IMR-90 (cell line): ENCODE results near the gene C12orf57. TPM values are rescaled to one million over a fixed set of nuclear protein-coding genes. Genes with fewer than 3 reads are reported as not detected.

Source experiments
- ATAC-seq: fragments of 200-7000 bp; cut with Tn5 transposase; 2 replicates; pipeline ENCODE4 v1.9.1; 2020; ENCODE audit warnings: low read depth, mild to moderate bottlenecking, moderate library complexity
- BruUV-seq: library from RNA; stranded (reverse); fragments of 400-500 nt; replicated peaks from 2 replicates; lab custom pipeline; 2021; lab: Mats Ljungman, UMichigan
- CTCF ChIA-PET: fragments of 300-600 bp; formaldehyde crosslinking; extraction: SDS; loops from one replicate; lab custom pipeline; 2021; ENCODE audit warnings: antibody characterized with exemption; lab: Yijun Ruan, JAX
- POLR2A ChIA-PET: fragments of 300-600 bp; sonication (Branson Sonifier 250); formaldehyde crosslinking; loops from one replicate; lab custom pipeline; 2022; ENCODE audit warnings: antibody characterized with exemption; ENCODE audit not compliant: unreplicated experiment; lab: Charles Lee
- DNase-seq: peaks from one replicate; pipeline ENCODE4 v3.0.0; 2013
- H2AFZ ChIP-seq: replicated peaks from 2 replicates; pipeline ENCODE3; 2013; ENCODE audit warnings: low read length, mild to moderate bottlenecking; ENCODE audit not compliant: poor library complexity
- H2AK5ac ChIP-seq: 2 replicates; pipeline ENCODE4 v1.6.1; 2013; ENCODE audit warnings: low read depth, low read length, inconsistent platforms
- H2AK9ac ChIP-seq: replicated peaks from 2 replicates; pipeline ENCODE3; 2013; ENCODE audit warnings: mild to moderate bottlenecking, low read depth, low read length, moderate library complexity; ENCODE audit not compliant: poor library complexity
- H2BK120ac ChIP-seq: 2 replicates; pipeline ENCODE4 v1.6.1; 2013; ENCODE audit warnings: low read depth, low read length, inconsistent platforms
- H2BK15ac ChIP-seq: 3 replicates; pipeline ENCODE4 v1.6.1; 2013; ENCODE audit warnings: low read depth, low read length, inconsistent platforms
- H2BK20ac ChIP-seq: 2 replicates; pipeline ENCODE4 v1.6.1; 2013; ENCODE audit warnings: low read depth, mild to moderate bottlenecking, inconsistent platforms, low read length, moderate library complexity
- H2BK5ac ChIP-seq: 2 replicates; pipeline ENCODE4 v1.6.1; 2013; ENCODE audit warnings: mild to moderate bottlenecking, low read depth, low read length, inconsistent platforms; ENCODE audit not compliant: poor library complexity, severe bottlenecking
- H3K14ac ChIP-seq: replicated peaks from 2 replicates; pipeline ENCODE4 v1.6.1; 2013; ENCODE audit warnings: low read depth, low read length, inconsistent platforms
- H3K18ac ChIP-seq: 2 replicates; pipeline ENCODE4 v1.6.1; 2013; ENCODE audit warnings: low read depth, low read length, control low read depth
- H3K23ac ChIP-seq: 2 replicates; pipeline ENCODE4 v1.6.1; 2013; ENCODE audit warnings: low read depth, low read length, inconsistent platforms
- H3K27ac ChIP-seq: 2 replicates; pipeline ENCODE4 v1.5.1; 2013; ENCODE audit warnings: mild to moderate bottlenecking, control low read depth, low read length; ENCODE audit not compliant: insufficient read depth
- H3K27me3 ChIP-seq: 2 replicates; pipeline ENCODE4 v1.6.1; 2013; ENCODE audit warnings: low read length; ENCODE audit not compliant: control insufficient read depth, insufficient read depth
- H3K36me3 ChIP-seq: 2 replicates; pipeline ENCODE4 v1.6.1; 2013; ENCODE audit warnings: low read length, mixed read lengths; ENCODE audit not compliant: control insufficient read depth, insufficient read depth
- H3K4ac ChIP-seq: 2 replicates; pipeline ENCODE4 v1.6.1; 2013; ENCODE audit warnings: low read depth, low read length, inconsistent platforms
- H3K4me1 ChIP-seq: 2 replicates; pipeline ENCODE4 v1.6.1; 2013; ENCODE audit warnings: low read length, mixed read lengths; ENCODE audit not compliant: control insufficient read depth, insufficient read depth
- H3K4me2 ChIP-seq: 2 replicates; pipeline ENCODE4 v1.6.1; 2013; ENCODE audit warnings: low read depth, mild to moderate bottlenecking, control low read depth, low read length, moderate library complexity
- H3K4me3 ChIP-seq: 2 replicates; pipeline ENCODE4 v1.5.1; 2013; ENCODE audit warnings: low read depth, mild to moderate bottlenecking, control low read depth, low read length, moderate library complexity; ENCODE audit not compliant: insufficient read depth
- H3K56ac ChIP-seq: 2 replicates; pipeline ENCODE4 v1.6.1; 2013; ENCODE audit warnings: low read length, inconsistent platforms; ENCODE audit not compliant: insufficient read depth; ENCODE audit errors: extremely low read depth
- H3K79me1 ChIP-seq, 2 experiments: 2 replicates each; pipeline ENCODE4 v1.6.1; 2013; ENCODE audit warnings: low read length in 2 of 2, inconsistent platforms in 1 of 2, low read depth in 1 of 2
- H3K9ac ChIP-seq: 2 replicates; pipeline ENCODE4 v1.6.1; 2013; ENCODE audit warnings: low read depth, low read length, control low read depth
- H3K9me1 ChIP-seq: 2 replicates; pipeline ENCODE4 v1.6.1; 2013; ENCODE audit warnings: low read length, inconsistent platforms; ENCODE audit not compliant: insufficient read depth
- H3K9me3 ChIP-seq: 2 replicates; pipeline ENCODE4 v1.6.1; 2013; ENCODE audit warnings: low read length; ENCODE audit not compliant: control insufficient read depth, insufficient read depth
- H4K20me1 ChIP-seq: 2 replicates; pipeline ENCODE4 v1.6.1; 2013; ENCODE audit warnings: low read length, inconsistent platforms; ENCODE audit not compliant: insufficient read depth
- H4K5ac ChIP-seq: 2 replicates; pipeline ENCODE4 v1.6.1; 2013; ENCODE audit warnings: mild to moderate bottlenecking, low read depth, low read length, control low read depth
- H4K8ac ChIP-seq, 2 experiments: 2 replicates each; pipeline ENCODE4 v1.6.1; 2013; ENCODE audit warnings: low read depth in 2 of 2, low read length in 2 of 2, control low read depth in 1 of 2, inconsistent platforms in 1 of 2
- H4K91ac ChIP-seq: 2 replicates; pipeline ENCODE4 v1.6.1; 2013; ENCODE audit warnings: low read depth, low read length, inconsistent platforms; ENCODE audit not compliant: insufficient read depth
- CEBPB ChIP-seq: IDR thresholded peaks from 2 replicates; pipeline ENCODE4 v1.6.1; 2012; ENCODE audit warnings: low read depth, low read length, improper control_type of control experiment
- CTCF ChIP-seq: conservative IDR thresholded peaks from 2 replicates; pipeline ENCODE4 v1.5.1; 2012; ENCODE audit warnings: mild to moderate bottlenecking, low read depth, low read length, improper control_type of control experiment
- FOS ChIP-seq: fragments of 150-350 bp; IDR thresholded peaks from 2 replicates; pipeline ENCODE4 v1.6.1; 2016; ENCODE audit warnings: low read depth, low read length
- NFE2L2 ChIP-seq: fragments of 150-350 bp; IDR thresholded peaks from 2 replicates; pipeline ENCODE4 v1.6.1; 2016; ENCODE audit warnings: low read depth, mild to moderate bottlenecking, low read length
- RAD21 ChIP-seq: IDR thresholded peaks from 2 replicates; pipeline ENCODE4 v1.6.1; 2012; ENCODE audit warnings: low read length, improper control_type of control experiment
- RFX5 ChIP-seq: IDR thresholded peaks from 2 replicates; pipeline ENCODE4 v1.8.0; 2012; ENCODE audit warnings: low read depth, mild to moderate bottlenecking, low read length, moderate library complexity
- WGBS, 2 experiments: methylation state at CpG; one replicate each; pipeline versions ENCODE4 v1.1.5 to v1.1.7; 2013; ENCODE audit warnings: missing lambda C conversion rate in 2 of 2; ENCODE audit not compliant: insufficient read length in 1 of 2; ENCODE audit errors: extremely low coverage in 2 of 2; 5-methylcytosine and 5-hydroxymethylcytosine counted together
- dilution Hi-C: fragments of 300-500 bp; cut with HindIII; formaldehyde crosslinking; loops from one replicate; pipeline ENCODE4 v1.14.3; 2018; ENCODE audit warnings: low sequenced_read_pairs; ENCODE audit not compliant: unreplicated experiment
- in situ Hi-C: fragments of 300-500 bp; cut with MboI; formaldehyde crosslinking; loops from 3 replicates; pipeline ENCODE4 v1.14.3; 2019; ENCODE audit warnings: low sequenced_read_pairs, inconsistent platforms, mixed read lengths
- intact Hi-C: fragments of 100-400 bp; cut with micrococcal nuclease; formaldehyde crosslinking; loops from 2 replicates; pipeline ENCODE4 v1.10.0; 2022
- polyA plus RNA-seq, 3 experiments: library from polyadenylated mRNA; depleted of rRNA; stranded (reverse); fragments of >200 nt; gene quantifications; 2 replicates each; pipeline ENCODE4 v1.2.3, GENCODE V29; 2012; ENCODE audit warnings: low replicate concordance in 1 of 3
- total RNA-seq: library from RNA; depleted of rRNA; stranded (reverse); fragments of >200 nt; gene quantifications from 2 replicates; pipeline ENCODE4 v1.2.3, GENCODE V29; 2012

The C12orf57 gene
- total and polyA plus RNA-seq, 2 of the 4 experiments (the other 2 are of a cell fraction): 238 to 530 TPM

- in situ Hi-C loops: loop anchor here (5.0 kb wide), 1 partner anchor 93 kb away; the partner anchor contains the start of gene TPI1
- H4K20me1 ChIP-seq: no peaks in the 10 kb centered on the region
- H2AFZ ChIP-seq: peak overlapping the region; percentile 63
- ATAC-seq: no peak
- DNase-seq: no peak
- H2BK5ac ChIP-seq: no peak overlapping the region
- H3K4me2 ChIP-seq: no peak overlapping the region
- H2BK120ac ChIP-seq: no peak overlapping the region
- ChIA-PET CTCF (no interaction called here), POLR2A (no interaction called here)
- peaks cover 5% of the 10 kb centered on the region for H3K36me3 ChIP-seq
- no TSS peak for BruUV-seq
- H2AK5ac ChIP-seq: no peak overlapping the region
- no peak overlapping the region for H4K5ac ChIP-seq
- H3K4me3 ChIP-seq: no peak overlapping the region
- no peak overlapping the region for H3K4ac ChIP-seq
- H3K18ac ChIP-seq: no peak overlapping the region
- H4K8ac ChIP-seq: no peak overlapping the region
- no peak overlapping the region for H2BK20ac ChIP-seq
- H3K9ac ChIP-seq: no peak overlapping the region
- dilution Hi-C loops: no loop called here
- H3K27ac ChIP-seq: no peak overlapping the region
- H3K4me1 ChIP-seq: peaks cover 5% of the 10 kb centered on the region; the same call in 1 of the 2 replicates
- no peaks in the 10 kb centered on the region for H3K79me1 ChIP-seq
- H4K91ac ChIP-seq: no peak overlapping the region
- H3K23ac ChIP-seq: no peak overlapping the region
- H2BK15ac ChIP-seq: no peak overlapping the region
- no peaks in the 10 kb centered on the region for H3K9me1 ChIP-seq
- no peak overlapping the region for H2AK9ac ChIP-seq
- H3K9me3 ChIP-seq: no peaks in the 10 kb centered on the region
- H3K27me3 ChIP-seq: no peaks in the 10 kb centered on the region
- intact Hi-C loops: no loop called here
- no peak for TF ChIP-seq RFX5
- TF ChIP-seq CTCF: no peak
- TF ChIP-seq CEBPB: no peak
- TF ChIP-seq NFE2L2: no peak
- TF ChIP-seq FOS: no peak
- no peak for TF ChIP-seq RAD21
- no peak overlapping the region for H3K56ac ChIP-seq
- no peak overlapping the region for H3K14ac ChIP-seq
- WGBS, 2 experiments: 100% methylated on average over 6 of the region's 26 CpGs; no CpG with 5 or more reads in 1 of the 2 experiments
Observed at GRCh38 chr12:6959805-6960592, 16.2 kb downstream of the C12orf57 start.
